GM12865 (cell line): ENCODE measurements around the gene FANCF.

ENCODE experiments used
- DNase-seq: peaks from one replicate; pipeline ENCODE4 v3.0.0; 2010; ENCODE audit warnings: low read depth
- H3K4me3 ChIP-seq: 2 replicates; pipeline ENCODE4 v1.5.1; 2011; ENCODE audit warnings: mild to moderate bottlenecking, low read depth, low read length, control low read depth
- CTCF ChIP-seq: IDR thresholded peaks from 2 replicates; pipeline ENCODE4 v1.5.1; 2011; ENCODE audit warnings: low read length, control low read depth, low read depth, inconsistent platforms; ENCODE audit not compliant: insufficient read depth; ENCODE audit errors: missing control alignments

FANCF gene

GRCh38 chr11:22640862-22641261 lies 15.2 kb upstream of the FANCF start:
- TF ChIP-seq CTCF, result no peak
- H3K4me3 ChIP-seq, result no peak overlapping the region
- DNase-seq, result no peak

GRCh38 chr11:22635689-22636088 lies 10.1 kb upstream of the FANCF start:
- H3K4me3 ChIP-seq, result no peak overlapping the region
- no peak for DNase-seq
- no peak for TF ChIP-seq CTCF

- no peak for DNase-seq
- no peak for TF ChIP-seq CTCF
- H3K4me3 ChIP-seq, result no peak overlapping the region
Measured at GRCh38 chr11:22634897-22635629, 9.4 kb upstream of the FANCF start.

- H3K4me3 ChIP-seq, result no peak overlapping the region
- no peak for DNase-seq
- TF ChIP-seq CTCF, result no peak
Measured at GRCh38 chr11:22633354-22633902, 7.8 kb upstream of the FANCF start.

GRCh38 chr11:22627421-22627820 lies 1.8 kb upstream of the FANCF start:
- DNase-seq, result no peak
- no peak overlapping the region for H3K4me3 ChIP-seq
- TF ChIP-seq CTCF, result no peak

GRCh38 chr11:22626573-22627239 lies 1.1 kb upstream of the FANCF start:
- DNase-seq, result peak; percentile 2
- peak overlapping the region; percentile 72 for H3K4me3 ChIP-seq
- no peak for TF ChIP-seq CTCF
